NCI-H226 (cell line): ENCODE results near the gene FAM76A.
"Not testable (repeated sequence)": the region's sequence is repeated elsewhere in the genome, so short reads cannot be mapped to it uniquely, and the experiment has no call there.

ENCODE experiments used
- DNase-seq: peaks from one replicate; pipeline ENCODE4 v3.0.0-alpha.2; 2015

FAM76A gene

GRCh38 chr1:27782950-27783349 is 57.2 kb downstream of the FAM76A start:
- no peak for DNase-seq

DNA sequence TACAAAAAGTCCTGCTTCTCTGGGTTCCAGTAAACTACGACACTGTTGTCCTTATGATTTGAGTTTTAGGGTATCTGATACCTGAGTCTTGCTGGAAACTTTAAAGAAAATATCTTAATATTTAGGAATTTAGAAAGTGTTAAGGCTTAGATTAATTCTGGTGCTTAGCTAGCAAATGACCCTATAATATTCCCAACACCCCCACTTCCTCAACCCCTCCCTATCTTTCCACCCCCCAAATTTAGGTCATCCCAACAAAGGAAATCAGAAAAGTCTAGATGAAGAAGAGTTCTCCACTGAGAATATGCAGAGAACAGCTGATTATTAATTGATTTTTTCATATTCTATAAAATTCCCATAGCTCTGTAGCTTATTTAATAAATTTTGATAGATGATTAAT is 58.9 kb downstream of the FAM76A start:
- no peak for DNase-seq

DNA sequence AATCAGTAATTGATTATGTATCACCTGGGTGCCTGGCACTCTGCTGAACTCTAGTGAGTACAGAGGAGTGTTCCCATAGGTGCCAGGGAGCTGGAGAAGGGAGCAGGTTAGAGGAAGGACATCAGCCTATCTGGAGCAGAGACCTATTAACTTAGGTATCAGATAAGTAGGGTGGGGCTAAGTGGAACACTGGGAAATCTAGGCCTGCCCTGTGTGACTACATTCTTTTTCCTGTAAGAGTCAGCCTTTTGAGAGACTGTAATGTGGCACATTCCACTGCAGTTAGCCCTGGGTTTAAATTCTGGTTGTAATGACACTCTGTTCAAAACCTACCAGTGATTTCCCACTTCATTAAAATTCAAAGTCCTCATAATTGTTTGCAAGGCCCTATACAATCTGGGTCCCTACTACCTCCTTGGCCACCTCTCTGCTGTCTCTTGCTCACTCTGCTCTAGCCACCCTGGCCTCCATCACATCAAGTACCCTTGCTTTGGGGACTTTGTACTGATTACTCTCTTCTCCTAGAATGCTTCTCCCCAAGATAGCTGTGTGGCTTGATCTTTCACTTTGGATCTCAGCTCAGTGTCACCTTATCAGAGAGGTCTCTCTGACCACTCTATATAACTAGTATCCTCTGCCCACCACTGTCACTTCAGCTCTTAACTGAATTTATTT is 60.2 kb downstream of the FAM76A start:
- peak; percentile 4 for DNase-seq

- DNase-seq: no peak
These were observed 62.1 kb downstream of the FAM76A start for GRCh38 chr1:27787895-27788294.

DNA sequence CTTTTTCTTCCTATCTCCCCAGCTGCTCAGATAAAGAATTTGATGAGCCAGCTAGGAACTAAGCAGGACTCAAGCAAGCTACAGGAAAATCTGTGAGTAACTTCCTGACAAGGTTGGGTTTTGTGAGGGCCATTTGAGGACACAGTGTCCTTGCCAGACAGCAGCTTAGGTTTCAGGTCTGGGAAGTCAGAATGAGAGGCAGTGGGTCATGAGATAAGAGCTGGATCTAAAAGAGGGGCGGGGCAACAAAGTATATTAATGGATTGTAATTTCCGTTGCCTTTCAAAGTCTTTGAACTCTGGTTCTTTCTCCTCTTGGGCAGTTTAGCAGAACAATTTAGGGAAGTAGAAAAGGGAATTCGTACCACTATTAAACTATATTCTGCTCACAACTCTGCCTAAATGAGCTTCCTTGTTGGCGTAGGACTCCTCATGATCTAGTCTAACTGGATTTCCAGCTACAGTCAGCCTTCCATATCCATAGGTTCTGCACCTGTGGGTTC is 63.8 kb downstream of the FAM76A start:
- DNase-seq: no peak

- not testable (repeated sequence) for DNase-seq
These were observed 64.5 kb downstream of the FAM76A start for GRCh38 chr1:27790270-27790669.

DNA sequence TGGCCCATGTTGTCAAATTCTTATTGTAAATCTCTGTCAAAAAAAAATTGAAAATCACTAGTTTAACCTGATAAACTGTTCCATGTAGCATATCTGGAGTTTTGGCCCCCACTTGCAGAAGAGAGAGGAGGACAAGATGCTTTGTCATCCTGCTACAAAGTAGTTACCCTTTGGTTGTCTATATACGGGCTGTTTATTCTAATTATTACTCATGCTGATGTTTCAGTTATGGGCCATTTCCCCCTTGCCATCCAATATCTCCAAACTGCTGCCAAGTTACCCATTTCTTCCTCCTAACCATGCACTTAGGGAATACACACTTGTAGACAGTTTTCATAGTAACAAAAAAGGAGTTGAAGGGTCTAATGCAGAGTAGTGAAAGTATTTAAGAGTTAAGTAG is 69.8 kb downstream of the FAM76A start:
- no peak for DNase-seq

- no peak for DNase-seq
These were observed 79.0 kb downstream of the FAM76A start for GRCh38 chr1:27804791-27805190.

GRCh38 chr1:27806758-27807157 is 81.0 kb downstream of the FAM76A start:
- no peak for DNase-seq

DNA sequence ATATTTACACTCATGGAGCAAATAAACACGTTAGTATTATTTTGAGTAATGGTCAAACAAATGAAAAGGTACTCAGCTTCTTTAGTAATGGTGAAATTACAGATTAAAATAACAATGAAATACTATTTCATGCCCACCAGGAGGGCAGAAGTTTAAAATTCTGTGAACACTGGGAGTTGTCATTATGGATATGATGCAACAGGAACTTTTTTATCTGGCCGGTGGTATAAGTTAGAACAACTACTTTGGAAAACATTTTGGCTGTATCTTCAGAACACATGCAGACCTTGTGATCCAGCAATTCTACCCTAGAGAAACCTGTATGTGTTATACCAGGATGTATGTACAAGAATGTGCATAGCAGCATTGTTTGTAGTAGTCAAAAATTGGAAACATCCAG is 81.6 kb downstream of the FAM76A start:
- DNase-seq: no peak

- DNase-seq: not testable (repeated sequence)
These were observed 82.4 kb downstream of the FAM76A start for GRCh38 chr1:27808131-27808530.

GRCh38 chr1:27809883-27810282 is 84.1 kb downstream of the FAM76A start:
- DNase-seq: no peak

- DNase-seq: no peak
These were observed 86.2 kb downstream of the FAM76A start for GRCh38 chr1:27811741-27812500.
